Brain pericyte (primary cell): ENCODE measurements around the gene CRHR1.
"Not testable (repeated sequence)": the region's sequence is repeated elsewhere in the genome, so short reads cannot be mapped to it uniquely, and the experiment has no call there.

ENCODE experiments used
- DNase-seq: peaks from one replicate; pipeline ENCODE4 v3.0.0-alpha.2; 2012; ENCODE audit warnings: low read depth, low spot score

CRHR1 gene

GRCh38 chr17:45844695-45845375 is 60.7 kb downstream of the CRHR1 start, which contains the start of gene SPPL2C:
SPPL2C (plus strand) TSS chr17:45844881; CDS start chr17:45844907, 26 bp downstream.
- DNase-seq: no peak

GRCh38 chr17:45845376-45846185 is 61.5 kb downstream of the CRHR1 start:
- DNase-seq: no peak

GRCh38 chr17:45846223-45846622 is 62.1 kb downstream of the CRHR1 start:
- DNase-seq: no peak

- DNase-seq: no peak
These were observed 62.5 kb downstream of the CRHR1 start for GRCh38 chr17:45846646-45847045.

- DNase-seq: no peak
These were observed 63.0 kb downstream of the CRHR1 start for GRCh38 chr17:45847101-45847500.

GRCh38 chr17:45847747-45848146 is 63.6 kb downstream of the CRHR1 start:
- DNase-seq: no peak

- DNase-seq: no peak
These were observed 64.3 kb downstream of the CRHR1 start for GRCh38 chr17:45848405-45848804.

GRCh38 chr17:45848868-45849535 is 64.9 kb downstream of the CRHR1 start:
- no peak for DNase-seq

- no peak for DNase-seq
These were observed 65.4 kb downstream of the CRHR1 start for GRCh38 chr17:45849536-45849990.

- no peak for DNase-seq
These were observed 65.9 kb downstream of the CRHR1 start for GRCh38 chr17:45850011-45850410.

GRCh38 chr17:45850468-45850867 is 66.3 kb downstream of the CRHR1 start:
- DNase-seq: no peak

- DNase-seq: no peak
These were observed 66.9 kb downstream of the CRHR1 start for GRCh38 chr17:45851022-45851421.

GRCh38 chr17:45851464-45851863 is 67.3 kb downstream of the CRHR1 start:
- no peak for DNase-seq

- no peak for DNase-seq
These were observed 67.8 kb downstream of the CRHR1 start for GRCh38 chr17:45851873-45852272.

- no peak for DNase-seq
These were observed 68.6 kb downstream of the CRHR1 start for GRCh38 chr17:45852535-45853297.

- no peak for DNase-seq
These were observed 70.1 kb downstream of the CRHR1 start for GRCh38 chr17:45854209-45854608.

GRCh38 chr17:45855691-45856336 is 71.7 kb downstream of the CRHR1 start:
- no peak for DNase-seq

GRCh38 chr17:45857977-45858708 is 74.0 kb downstream of the CRHR1 start:
- no peak for DNase-seq

- DNase-seq: no peak
These were observed 77.0 kb downstream of the CRHR1 start for GRCh38 chr17:45861165-45861564.

GRCh38 chr17:45862127-45862526 is 78.0 kb downstream of the CRHR1 start:
- not testable (repeated sequence) for DNase-seq
